PFSK-1 (cell line): Measurements from ENCODE around the gene SEC31B.

ENCODE experiments used
- POLR2AphosphoS5 ChIP-seq: IDR thresholded peaks from 2 replicates; pipeline ENCODE4 v1.6.1; 2012; ENCODE audit warnings: low read depth, mild to moderate bottlenecking, control low read depth, low read length, moderate library complexity
- SIN3A ChIP-seq: IDR thresholded peaks from 2 replicates; pipeline ENCODE4 v1.6.1; 2012; ENCODE audit warnings: mild to moderate bottlenecking, low read length, moderate library complexity, borderline replicate concordance; ENCODE audit not compliant: insufficient read depth
- TAF1 ChIP-seq: IDR thresholded peaks from 2 replicates; pipeline ENCODE4 v1.6.1; 2012; ENCODE audit warnings: low read length, control low read depth, borderline replicate concordance; ENCODE audit not compliant: insufficient read depth

GRCh38 chr10:100535338-100535714 lies 15.7 kb upstream of the SEC31B start:
- TF ChIP-seq POLR2AphosphoS5, result no peak
- TF ChIP-seq SIN3A, result no peak
- no peak for TF ChIP-seq TAF1
